Mammary epithelial cell (primary cell): Measurements from ENCODE around the gene RNF125.

Source experiments
- EZH2 ChIP-seq: IDR thresholded peaks from 2 replicates; pipeline ENCODE4 v1.6.1; 2012; ENCODE audit warnings: low read length, inconsistent platforms, borderline replicate concordance
- TF ChIP-seq, protein P1 (sequence below), 2 donors: IDR thresholded peaks in 1 of 2; conservative IDR thresholded peaks in 1 of 2; 2 replicates each; pipeline ENCODE4 v1.5.1; 2011 to 2012; ENCODE audit warnings: inconsistent platforms in 2 of 2, low read length in 2 of 2, mild to moderate bottlenecking in 2 of 2, control low read depth in 1 of 2, low read depth in 1 of 2; ENCODE audit not compliant: insufficient read depth in 1 of 2; ENCODE audit errors: extremely low read depth in 1 of 2

DNA sequence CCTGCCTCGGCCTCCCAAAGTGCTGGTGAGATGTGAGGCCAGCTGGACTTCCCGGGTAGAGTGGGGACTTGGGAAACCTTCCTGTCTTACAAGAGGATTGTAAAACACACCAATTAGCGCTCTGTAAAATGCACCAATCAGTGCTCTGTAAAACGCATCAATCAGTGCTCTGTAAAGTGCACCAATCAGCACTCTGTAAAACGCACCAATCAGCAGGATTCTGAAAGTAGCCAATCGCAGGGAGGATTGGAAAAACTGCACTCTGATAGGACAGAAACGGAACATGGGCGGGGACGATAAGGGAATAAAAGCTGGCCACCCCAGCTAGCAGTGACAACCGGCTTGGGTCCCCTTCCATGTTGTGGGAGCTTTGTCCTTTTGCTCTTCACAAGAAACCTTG, 19.0 kb downstream of the RNF125 start:
- TF ChIP-seq, protein P1, sequence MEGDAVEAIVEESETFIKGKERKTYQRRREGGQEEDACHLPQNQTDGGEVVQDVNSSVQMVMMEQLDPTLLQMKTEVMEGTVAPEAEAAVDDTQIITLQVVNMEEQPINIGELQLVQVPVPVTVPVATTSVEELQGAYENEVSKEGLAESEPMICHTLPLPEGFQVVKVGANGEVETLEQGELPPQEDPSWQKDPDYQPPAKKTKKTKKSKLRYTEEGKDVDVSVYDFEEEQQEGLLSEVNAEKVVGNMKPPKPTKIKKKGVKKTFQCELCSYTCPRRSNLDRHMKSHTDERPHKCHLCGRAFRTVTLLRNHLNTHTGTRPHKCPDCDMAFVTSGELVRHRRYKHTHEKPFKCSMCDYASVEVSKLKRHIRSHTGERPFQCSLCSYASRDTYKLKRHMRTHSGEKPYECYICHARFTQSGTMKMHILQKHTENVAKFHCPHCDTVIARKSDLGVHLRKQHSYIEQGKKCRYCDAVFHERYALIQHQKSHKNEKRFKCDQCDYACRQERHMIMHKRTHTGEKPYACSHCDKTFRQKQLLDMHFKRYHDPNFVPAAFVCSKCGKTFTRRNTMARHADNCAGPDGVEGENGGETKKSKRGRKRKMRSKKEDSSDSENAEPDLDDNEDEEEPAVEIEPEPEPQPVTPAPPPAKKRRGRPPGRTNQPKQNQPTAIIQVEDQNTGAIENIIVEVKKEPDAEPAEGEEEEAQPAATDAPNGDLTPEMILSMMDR (conservative IDR thresholded peaks at IDR 0.05 in 1 of 2, IDR thresholded peaks at IDR 0.05 in 1 of 2; ENCODE audit: extremely low read depth in 1 of 2, insufficient read depth in 1 of 2, low read depth in 1 of 2, low read length in 2 of 2): no peak
- TF ChIP-seq EZH2: no peak
